ENCODE data around the gene BCAN. TPM values are rescaled to one million over a fixed set of nuclear protein-coding genes. Genes with fewer than 3 reads are reported as not detected.

Gene BCAN
- total and polyA plus RNA-seq, 10 donors, result 0.10 to 0.11 TPM; not detected in 8

DNA sequence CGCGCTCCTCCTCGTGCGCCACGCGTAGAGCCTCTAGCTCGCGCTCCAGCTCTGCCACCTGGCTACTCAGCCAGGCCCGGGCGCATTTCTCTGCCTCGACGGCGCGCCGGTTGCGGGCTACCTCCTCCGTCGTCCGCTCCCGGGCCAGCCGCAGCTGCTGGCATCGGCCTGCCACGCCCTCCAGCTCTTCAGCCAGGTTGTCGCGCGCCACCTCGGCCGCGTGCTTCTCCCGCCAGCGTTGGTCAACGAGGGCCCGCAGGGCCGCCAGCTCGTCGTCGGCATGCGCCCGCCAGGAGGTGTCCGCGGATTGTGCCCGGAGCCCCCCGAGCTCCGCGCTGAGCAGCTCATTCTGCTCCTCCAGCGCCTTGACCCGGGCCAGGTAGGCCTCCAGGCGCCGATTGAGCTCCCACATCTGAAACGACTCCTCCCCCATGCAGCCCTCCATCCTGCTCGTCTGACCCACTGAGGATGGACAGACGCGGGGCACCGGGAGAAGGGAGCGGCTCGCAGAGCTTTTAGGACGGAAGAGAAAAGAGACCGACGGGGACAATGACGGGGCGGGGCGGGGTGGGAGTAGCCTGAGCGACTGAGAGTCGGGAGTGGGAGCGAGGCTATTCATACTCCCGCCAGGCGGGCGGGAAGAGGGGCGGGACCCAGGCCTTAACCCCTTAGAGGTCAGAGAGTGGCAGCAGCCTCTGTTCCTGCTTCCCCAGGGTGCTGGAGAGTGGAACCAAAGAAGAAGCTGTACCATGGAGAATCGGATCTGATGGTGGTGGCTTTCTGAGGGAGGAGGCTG is 35.1 kb downstream of the BCAN start, which contains the start of gene NES:
NES (minus strand) TSS at position 588 of the 796 bp plus-strand sequence; CDS start at position 445, 143 bp downstream.
- no peaks in the 10 kb centered on the region for H3K9me3 ChIP-seq
- 2 to 4% (median 4%) methylated on average over 33 to 70 of the region's 70 CpGs for WGBS, 5 donors
- H3K4me3 ChIP-seq, result peak within 1 kb of the TSS; percentile 46 to 73 (median 54)
- peaks cover 0 to 17% (median 0%) of the 10 kb centered on the region in 6 donors for H3K36me3 ChIP-seq
- DNase-seq, result no peak
- peaks cover 3 to 66% (median 42%) of the 10 kb centered on the region in 6 donors for H3K4me1 ChIP-seq
- intact Hi-C loops (cut with DNase I; ENCODE audit: low total_unique reads), result no loop called here
- H3K27ac ChIP-seq, result peak within 1 kb of the TSS; percentile 66 to 87 (median 81)
- H3K27me3 ChIP-seq (replicated peaks in 1 of 7), result peaks cover 0 to 78% (median 33%) of the 10 kb centered on the region in 7 donors
- TF ChIP-seq POLR2AphosphoS5 (IDR thresholded peaks at IDR 0.05), result peak; percentile 62 to 80 (median 76)
- no peak for TF ChIP-seq POLR2A (IDR thresholded peaks at IDR 0.05)
- TF ChIP-seq, protein P1, sequence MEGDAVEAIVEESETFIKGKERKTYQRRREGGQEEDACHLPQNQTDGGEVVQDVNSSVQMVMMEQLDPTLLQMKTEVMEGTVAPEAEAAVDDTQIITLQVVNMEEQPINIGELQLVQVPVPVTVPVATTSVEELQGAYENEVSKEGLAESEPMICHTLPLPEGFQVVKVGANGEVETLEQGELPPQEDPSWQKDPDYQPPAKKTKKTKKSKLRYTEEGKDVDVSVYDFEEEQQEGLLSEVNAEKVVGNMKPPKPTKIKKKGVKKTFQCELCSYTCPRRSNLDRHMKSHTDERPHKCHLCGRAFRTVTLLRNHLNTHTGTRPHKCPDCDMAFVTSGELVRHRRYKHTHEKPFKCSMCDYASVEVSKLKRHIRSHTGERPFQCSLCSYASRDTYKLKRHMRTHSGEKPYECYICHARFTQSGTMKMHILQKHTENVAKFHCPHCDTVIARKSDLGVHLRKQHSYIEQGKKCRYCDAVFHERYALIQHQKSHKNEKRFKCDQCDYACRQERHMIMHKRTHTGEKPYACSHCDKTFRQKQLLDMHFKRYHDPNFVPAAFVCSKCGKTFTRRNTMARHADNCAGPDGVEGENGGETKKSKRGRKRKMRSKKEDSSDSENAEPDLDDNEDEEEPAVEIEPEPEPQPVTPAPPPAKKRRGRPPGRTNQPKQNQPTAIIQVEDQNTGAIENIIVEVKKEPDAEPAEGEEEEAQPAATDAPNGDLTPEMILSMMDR (IDR thresholded peaks at IDR 0.05 in 8 of 11, conservative IDR thresholded peaks at IDR 0.05 in 3 of 11), result peak in 2 of 11 experiments; percentile 7 to 14

GRCh38 chr1:156677616-156678596 is 36.0 kb downstream of the BCAN start:
- TF ChIP-seq, protein P1 (IDR thresholded peaks at IDR 0.05 in 8 of 11, conservative IDR thresholded peaks at IDR 0.05 in 3 of 11), result peak; percentile 50 to 91 (median 80)
- no peak for TF ChIP-seq POLR2A (IDR thresholded peaks at IDR 0.05)
- intact Hi-C loops (cut with DNase I; ENCODE audit: low total_unique reads), result no loop called here
- peaks cover 0 to 82% (median 33%) of the 10 kb centered on the region in 7 donors for H3K27me3 ChIP-seq (replicated peaks in 1 of 7)
- peak overlapping the region; percentile 35 to 87 (median 81) for H3K27ac ChIP-seq
- H3K4me1 ChIP-seq, result peaks cover 3 to 65% (median 37%) of the 10 kb centered on the region in 6 donors
- 2 to 5% (median 3%) methylated on average over 22 of the region's 22 CpGs for WGBS, 5 donors
- no peaks in the 10 kb centered on the region for H3K9me3 ChIP-seq
- peak overlapping the region in 7 of 8 donors; percentile 46 to 73 (median 56) for H3K4me3 ChIP-seq
- H3K36me3 ChIP-seq, result peaks cover 0 to 8% (median 0%) of the 10 kb centered on the region in 6 donors
- no peak for DNase-seq

- 61 to 73% (median 63%) methylated on average over 2 of the region's 2 CpGs for WGBS, 5 donors
- DNase-seq, result no peak
- intact Hi-C loops (cut with DNase I; ENCODE audit: low total_unique reads), result no loop called here
- Histone ChIP-seq H3K27ac (no peak overlapping the region), H3K36me3 (no peaks in the 10 kb centered on the region), H3K9me3 (no peaks in the 10 kb centered on the region), H3K27me3 (replicated peaks in 1 of 7) (peaks cover 0 to 87% (median 39%) of the 10 kb centered on the region in 7 donors), H3K4me3 (no peak overlapping the region), H3K4me1 (peaks cover 0 to 43% (median 20%) of the 10 kb centered on the region in 6 donors)
- no peak for TF ChIP-seq POLR2A (IDR thresholded peaks at IDR 0.05)
- TF ChIP-seq POLR2AphosphoS5 (IDR thresholded peaks at IDR 0.05), result no peak
- TF ChIP-seq, protein P1 (IDR thresholded peaks at IDR 0.05 in 8 of 11, conservative IDR thresholded peaks at IDR 0.05 in 3 of 11), result no peak
These were observed 38.1 kb downstream of the BCAN start for GRCh38 chr1:156680056-156680455.

Measured in spleen (tissue), 11 donors.